HT-29 (cell line): ENCODE data around the gene LBR. TPM values are rescaled to one million over a fixed set of nuclear protein-coding genes. Genes with fewer than 3 reads are reported as not detected.
"Not testable (repeated sequence)": the region's sequence is repeated elsewhere in the genome, so short reads cannot be mapped to it uniquely, and the experiment has no call there.

ENCODE experiments used
- DNase-seq: peaks from one replicate; pipeline ENCODE4 v3.0.0-alpha.2; 2015; ENCODE audit warnings: low spot score
- total RNA-seq: library from RNA; depleted of rRNA; stranded (reverse); fragments of >200 nt; shearing (Covaris generic); gene quantifications from 2 replicates; pipeline ENCODE4 v1.2.3, GENCODE V29; 2014

Gene LBR
- total RNA-seq, 1 experiment from 2014 or later: 43.9 TPM

- no peak for DNase-seq
Observed at GRCh38 chr1:225423518-225423855, 4.4 kb downstream of the LBR start.

GRCh38 chr1:225422795-225423517, 4.9 kb downstream of the LBR start:
- no peak for DNase-seq

- DNase-seq: no peak
Observed at GRCh38 chr1:225422031-225422605, 5.7 kb downstream of the LBR start.

- DNase-seq: peak; percentile 66
Observed at GRCh38 chr1:225418598-225418997, 9.2 kb downstream of the LBR start.

GRCh38 chr1:225418059-225418458, 9.8 kb downstream of the LBR start:
- DNase-seq: no peak

- no peak for DNase-seq
Observed at GRCh38 chr1:225415967-225416745, 11.7 kb downstream of the LBR start.

- no peak for DNase-seq
Observed at GRCh38 chr1:225415307-225415706, 12.5 kb downstream of the LBR start.

GRCh38 chr1:225413708-225414375, 14.0 kb downstream of the LBR start:
- no peak for DNase-seq

- DNase-seq: no peak
Observed at GRCh38 chr1:225412803-225413351, 15.0 kb downstream of the LBR start.

GRCh38 chr1:225412321-225412720, 15.5 kb downstream of the LBR start:
- no peak for DNase-seq

GRCh38 chr1:225410036-225410435, 17.8 kb downstream of the LBR start:
- DNase-seq: no peak

- no peak for DNase-seq
Observed at GRCh38 chr1:225409051-225409450, 18.8 kb downstream of the LBR start.

- no peak for DNase-seq
Observed at GRCh38 chr1:225408249-225408648, 19.6 kb downstream of the LBR start.

GRCh38 chr1:225407755-225408154, 20.1 kb downstream of the LBR start:
- DNase-seq: no peak

GRCh38 chr1:225406976-225407725, 20.7 kb downstream of the LBR start:
- DNase-seq: no peak

- DNase-seq: no peak
Observed at GRCh38 chr1:225400968-225401367, 26.9 kb downstream of the LBR start.

GRCh38 chr1:225396357-225396756, 31.5 kb downstream of the LBR start:
- DNase-seq: no peak

- DNase-seq: no peak
Observed at GRCh38 chr1:225389843-225390242, 38.0 kb downstream of the LBR start.

- no peak for DNase-seq
Observed at GRCh38 chr1:225388372-225388771, 39.5 kb downstream of the LBR start.

- DNase-seq: not testable (repeated sequence)
Observed at GRCh38 chr1:225386860-225387259, 41.0 kb downstream of the LBR start.

GRCh38 chr1:225380691-225381090, 47.1 kb downstream of the LBR start:
- no peak for DNase-seq
